GM18505 (cell line): ENCODE data around the gene CD9.
"Not testable (repeated sequence)": the region's sequence is repeated elsewhere in the genome, so short reads cannot be mapped to it uniquely, and the experiment has no call there.

Experiments
- ATAC-seq: cut with Tn5 transposase; IDR thresholded peaks from one replicate; pipeline ENCODE4 v1.9.1; 2021; ENCODE audit not compliant: unreplicated experiment
- POLR2A ChIP-seq: IDR thresholded peaks from 4 replicates; pipeline ENCODE4 v1.6.1; 2011; ENCODE audit warnings: borderline replicate concordance; ENCODE audit not compliant: insufficient read depth, insufficient read length; ENCODE audit errors: extremely low read depth

The CD9 gene

GRCh38 chr12:6185961-6186827, 14.0 kb upstream of the CD9 start:
- no peak for TF ChIP-seq POLR2A
- ATAC-seq = no peak

GRCh38 chr12:6187948-6188793, 12.0 kb upstream of the CD9 start:
- no peak for TF ChIP-seq POLR2A

GRCh38 chr12:6189028-6189427, 11.2 kb upstream of the CD9 start:
- TF ChIP-seq POLR2A = no peak
- no peak for ATAC-seq

More at GRCh38 chr12:6187948-6188793, 12.0 kb upstream of the CD9 start:
- no peak for ATAC-seq

GRCh38 chr12:6189952-6190598, 10.1 kb upstream of the CD9 start:
- not testable (repeated sequence) for ATAC-seq

GRCh38 chr12:6190767-6191530, 9.3 kb upstream of the CD9 start:
- not testable (repeated sequence) for ATAC-seq

GRCh38 chr12:6192604-6193380, 7.4 kb upstream of the CD9 start:
- no peak for ATAC-seq
- TF ChIP-seq POLR2A = no peak

- TF ChIP-seq POLR2A = no peak
- no peak for ATAC-seq
Observed at GRCh38 chr12:6193853-6194815, 6.1 kb upstream of the CD9 start.

- no peak for ATAC-seq
- no peak for TF ChIP-seq POLR2A
Observed at GRCh38 chr12:6195665-6196535, 4.3 kb upstream of the CD9 start.

GRCh38 chr12:6198051-6198450, 2.1 kb upstream of the CD9 start:
- no peak for TF ChIP-seq POLR2A
- ATAC-seq = no peak

- ATAC-seq = no peak
- no peak for TF ChIP-seq POLR2A
Observed at GRCh38 chr12:6198556-6198955, 1.6 kb upstream of the CD9 start.

GRCh38 chr12:6198985-6199530, 1.1 kb upstream of the CD9 start:
- no peak for ATAC-seq
- TF ChIP-seq POLR2A = no peak
